ENCODE data around the gene FOXP1.

DNA sequence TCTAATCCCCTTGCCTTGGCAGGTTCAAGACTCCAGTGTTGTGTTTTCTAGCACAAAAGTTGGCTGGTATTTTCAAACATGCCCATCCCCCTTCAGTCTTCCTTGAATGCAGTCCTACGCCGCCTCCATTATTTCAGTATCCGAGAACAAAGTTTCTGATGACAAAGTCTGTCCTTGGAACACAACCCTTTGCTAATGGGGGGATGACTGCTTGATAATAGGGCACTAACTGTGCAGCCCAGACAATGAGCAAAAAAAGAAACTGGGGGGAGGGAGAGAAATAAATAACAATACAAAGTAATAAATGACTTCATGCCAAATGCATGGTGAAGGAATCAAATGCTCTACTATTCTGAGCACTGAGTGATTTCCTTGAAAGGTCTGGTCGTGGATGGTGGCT, 310.1 kb downstream of the FOXP1 start:
- TF ChIP-seq, protein P1, sequence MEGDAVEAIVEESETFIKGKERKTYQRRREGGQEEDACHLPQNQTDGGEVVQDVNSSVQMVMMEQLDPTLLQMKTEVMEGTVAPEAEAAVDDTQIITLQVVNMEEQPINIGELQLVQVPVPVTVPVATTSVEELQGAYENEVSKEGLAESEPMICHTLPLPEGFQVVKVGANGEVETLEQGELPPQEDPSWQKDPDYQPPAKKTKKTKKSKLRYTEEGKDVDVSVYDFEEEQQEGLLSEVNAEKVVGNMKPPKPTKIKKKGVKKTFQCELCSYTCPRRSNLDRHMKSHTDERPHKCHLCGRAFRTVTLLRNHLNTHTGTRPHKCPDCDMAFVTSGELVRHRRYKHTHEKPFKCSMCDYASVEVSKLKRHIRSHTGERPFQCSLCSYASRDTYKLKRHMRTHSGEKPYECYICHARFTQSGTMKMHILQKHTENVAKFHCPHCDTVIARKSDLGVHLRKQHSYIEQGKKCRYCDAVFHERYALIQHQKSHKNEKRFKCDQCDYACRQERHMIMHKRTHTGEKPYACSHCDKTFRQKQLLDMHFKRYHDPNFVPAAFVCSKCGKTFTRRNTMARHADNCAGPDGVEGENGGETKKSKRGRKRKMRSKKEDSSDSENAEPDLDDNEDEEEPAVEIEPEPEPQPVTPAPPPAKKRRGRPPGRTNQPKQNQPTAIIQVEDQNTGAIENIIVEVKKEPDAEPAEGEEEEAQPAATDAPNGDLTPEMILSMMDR (IDR thresholded peaks at IDR 0.05; ENCODE audit: low read depth, low read length): no peak
- TF ChIP-seq EZH2phosphoT487 (IDR thresholded peaks at IDR 0.05; ENCODE audit: low read depth): no peak

All from OCI-LY3 (cell line).